MCF 10A (cell line): ENCODE results near the gene TSC2. TPM values are rescaled to one million over a fixed set of nuclear protein-coding genes. Genes with fewer than 3 reads are reported as not detected.
"Not testable (repeated sequence)": the region's sequence is repeated elsewhere in the genome, so short reads cannot be mapped to it uniquely, and the experiment has no call there.

Experiments used
- BruUV-seq: library from RNA; stranded (reverse); fragments of 400-500 nt; replicated peaks from 2 replicates; lab custom pipeline; 2021; lab: Mats Ljungman, UMichigan
- CTCF ChIA-PET: fragments of 300-600 bp; sonication (Branson Sonifier 250); formaldehyde crosslinking; extraction: SDS; loops from one replicate; lab custom pipeline; 2021; ENCODE audit warnings: antibody characterized with exemption, inconsistent platforms; lab: Yijun Ruan, JAX
- POLR2A ChIA-PET: fragments of 300-600, 350-650 bp; sonication (Branson Sonifier 250); formaldehyde crosslinking; extraction: SDS; loops from one replicate; lab custom pipeline; 2020; ENCODE audit warnings: antibody characterized with exemption, inconsistent platforms; lab: Yijun Ruan, JAX
- DNase-seq: peaks from one replicate; pipeline ENCODE4 v3.0.0-alpha.2; 2018; ENCODE audit not compliant: unreplicated experiment
- H3K27ac Mint-ChIP-seq: one replicate; pipeline ENCODE4 v1.8.0; 2022; ENCODE audit warnings: mild to moderate bottlenecking, low read depth, mixed read lengths; ENCODE audit not compliant: unreplicated experiment
- H3K27me3 Mint-ChIP-seq: one replicate; pipeline ENCODE4 v1.8.0; 2022; ENCODE audit warnings: mixed read lengths; ENCODE audit not compliant: insufficient read depth, unreplicated experiment
- H3K36me3 Mint-ChIP-seq: one replicate; pipeline ENCODE4 v1.8.0; 2022; ENCODE audit warnings: mild to moderate bottlenecking, moderate library complexity, mixed read lengths; ENCODE audit not compliant: insufficient read depth, unreplicated experiment
- H3K4me1 Mint-ChIP-seq: one replicate; pipeline ENCODE4 v1.8.0; 2022; ENCODE audit warnings: mixed read lengths; ENCODE audit not compliant: insufficient read depth, unreplicated experiment
- H3K4me3 Mint-ChIP-seq: one replicate; pipeline ENCODE4 v1.8.0; 2022; ENCODE audit warnings: mild to moderate bottlenecking, moderate library complexity, mixed read lengths; ENCODE audit not compliant: unreplicated experiment
- H3K9me3 Mint-ChIP-seq: one replicate; pipeline ENCODE4 v1.8.0; 2022; ENCODE audit warnings: mixed read lengths; ENCODE audit not compliant: unreplicated experiment
- CTCF ChIP-seq: fragments of 200-600 bp; IDR thresholded peaks from one replicate; pipeline ENCODE4 v1.8.0; 2022; ENCODE audit warnings: antibody characterized with exemption, mild to moderate bottlenecking; ENCODE audit not compliant: unreplicated experiment
- intact Hi-C: fragments of 100-400 bp; cut with micrococcal nuclease; formaldehyde crosslinking; loops from 2 replicates; pipeline ENCODE4 v1.14.1; 2022
- total RNA-seq: library from RNA; stranded (reverse); gene quantifications from 2 replicates; pipeline ENCODE4 v1.2.3, GENCODE V29; 2022

Gene TSC2
- total RNA-seq, 1 experiment from 2014 or later: 99.8 TPM

GRCh38 chr16:2096853-2097595, 49.2 kb downstream of the TSC2 start:
- intact Hi-C loops: no loop called here
- DNase-seq: no peak
- peaks cover 58% of the 10 kb centered on the region for H3K36me3 Mint-ChIP-seq
- BruUV-seq: no TSS peak
- H3K27ac Mint-ChIP-seq: no peak overlapping the region
- no peaks in the 10 kb centered on the region for H3K4me1 Mint-ChIP-seq
- no peaks in the 10 kb centered on the region for H3K9me3 Mint-ChIP-seq
- POLR2A ChIA-PET: no interaction called here
- TF ChIP-seq CTCF: no peak
- CTCF ChIA-PET: interaction anchor here (0.6 kb wide), 1 partner anchor 197 kb away, joined by 3 read pairs; no protein-coding TSS in a partner anchor
- no peak overlapping the region for H3K4me3 Mint-ChIP-seq
- no peaks in the 10 kb centered on the region for H3K27me3 Mint-ChIP-seq

GRCh38 chr16:2097689-2098088, 49.9 kb downstream of the TSC2 start:
- BruUV-seq, H3K27ac Mint-ChIP-seq, POLR2A ChIA-PET, DNase-seq, H3K27me3 Mint-ChIP-seq, intact Hi-C loops, H3K4me1 Mint-ChIP-seq, H3K4me3 Mint-ChIP-seq, H3K9me3 Mint-ChIP-seq: not testable (repeated sequence)
- peaks cover 58% of the 10 kb centered on the region for H3K36me3 Mint-ChIP-seq
- CTCF ChIA-PET: interaction anchor here (0.6 kb wide), 1 partner anchor 198 kb away, joined by 3 read pairs; no protein-coding TSS in a partner anchor

GRCh38 chr16:2101581-2101980, 53.8 kb downstream of the TSC2 start:
- DNase-seq, H3K4me3 Mint-ChIP-seq, H3K27ac Mint-ChIP-seq, H3K9me3 Mint-ChIP-seq, POLR2A ChIA-PET, H3K4me1 Mint-ChIP-seq, H3K27me3 Mint-ChIP-seq, intact Hi-C loops, BruUV-seq: not testable (repeated sequence)
- H3K36me3 Mint-ChIP-seq: peaks cover 45% of the 10 kb centered on the region
- CTCF ChIA-PET: interaction anchor here (0.6 to 0.7 kb wide), 2 partner anchors 243 to 269 kb away, joined by 3 read pairs; no protein-coding TSS in a partner anchor

- DNase-seq: no peak
- Mint-ChIP-seq H3K27ac (no peak overlapping the region), H3K4me3 (no peak overlapping the region), H3K36me3 (peaks cover 39% of the 10 kb centered on the region), H3K27me3 (no peaks in the 10 kb centered on the region), H3K4me1 (no peaks in the 10 kb centered on the region), H3K9me3 (no peaks in the 10 kb centered on the region)
- intact Hi-C loops: no loop called here
- POLR2A ChIA-PET: no interaction called here
- no TSS peak for BruUV-seq
- no peak for TF ChIP-seq CTCF
- CTCF ChIA-PET: no interaction called here
Observed at GRCh38 chr16:2102471-2102870, 54.7 kb downstream of the TSC2 start.

- H3K27me3 Mint-ChIP-seq, CTCF ChIA-PET, POLR2A ChIA-PET, intact Hi-C loops, H3K4me1 Mint-ChIP-seq, DNase-seq, H3K27ac Mint-ChIP-seq, H3K4me3 Mint-ChIP-seq, H3K9me3 Mint-ChIP-seq, BruUV-seq: not testable (repeated sequence)
- H3K36me3 Mint-ChIP-seq: peaks cover 28% of the 10 kb centered on the region
Observed at GRCh38 chr16:2104464-2104863, 56.7 kb downstream of the TSC2 start.

GRCh38 chr16:2105291-2105690, 57.5 kb downstream of the TSC2 start:
- peaks cover 23% of the 10 kb centered on the region for H3K36me3 Mint-ChIP-seq
- CTCF ChIA-PET, H3K4me1 Mint-ChIP-seq, H3K27ac Mint-ChIP-seq, H3K9me3 Mint-ChIP-seq, BruUV-seq, DNase-seq, POLR2A ChIA-PET, H3K4me3 Mint-ChIP-seq, H3K27me3 Mint-ChIP-seq, intact Hi-C loops: not testable (repeated sequence)

- H3K9me3 Mint-ChIP-seq, CTCF ChIA-PET: not testable (repeated sequence)
- peaks cover 20% of the 10 kb centered on the region for H3K36me3 Mint-ChIP-seq
Observed at GRCh38 chr16:2105769-2106168, 58.0 kb downstream of the TSC2 start.

GRCh38 chr16:2106211-2106610, 58.4 kb downstream of the TSC2 start:
- DNase-seq, intact Hi-C loops, H3K4me1 Mint-ChIP-seq, H3K4me3 Mint-ChIP-seq, H3K27ac Mint-ChIP-seq, POLR2A ChIA-PET, H3K27me3 Mint-ChIP-seq, H3K9me3 Mint-ChIP-seq, CTCF ChIA-PET, BruUV-seq: not testable (repeated sequence)
- peaks cover 21% of the 10 kb centered on the region for H3K36me3 Mint-ChIP-seq

More at GRCh38 chr16:2105769-2106168, 58.0 kb downstream of the TSC2 start:
- H3K4me1 Mint-ChIP-seq, H3K4me3 Mint-ChIP-seq, intact Hi-C loops, BruUV-seq, H3K27me3 Mint-ChIP-seq, H3K27ac Mint-ChIP-seq, POLR2A ChIA-PET, DNase-seq: not testable (repeated sequence)
